Endothelial cell of umbilical vein (primary cell): ENCODE measurements around the gene YIPF3. TPM values are rescaled to one million over a fixed set of nuclear protein-coding genes. Genes with fewer than 3 reads are reported as not detected.

Experiments used
- BruUV-seq: library from RNA; stranded (reverse); fragments of 400-500 nt; replicated peaks from 2 replicates; lab custom pipeline; 2021; lab: Mats Ljungman, UMichigan
- CTCF ChIA-PET: fragments of 300-600, 350-600 bp; sonication (Branson Sonifier 250); formaldehyde crosslinking; loops from one replicate; lab custom pipeline; 2021; ENCODE audit warnings: antibody characterized with exemption, inconsistent platforms; lab: Charles Lee
- POLR2A ChIA-PET: fragments of 300-600, 350-600 bp; sonication (Branson Sonifier 250); formaldehyde crosslinking; loops from one replicate; lab custom pipeline; 2021; ENCODE audit warnings: antibody characterized with exemption, inconsistent platforms; lab: Charles Lee
- DNase-seq: peaks from one replicate; pipeline ENCODE4 v3.0.0-alpha.2; 2011; ENCODE audit warnings: low read depth, low spot score
- FAIRE-seq: peaks from 2 replicates; lab custom pipeline; 2011; peaks lifted over from hg19 to GRCh38; lab: Jason Lieb, UNC
- H2AFZ ChIP-seq: 2 replicates; pipeline ENCODE4 v1.6.0; 2012; ENCODE audit warnings: low read depth, low read length, control low read depth, inconsistent platforms
- H3K27ac ChIP-seq: 2 replicates; pipeline ENCODE4 v1.5.1; 2011; ENCODE audit warnings: low read depth, mild to moderate bottlenecking, control low read depth, low read length, moderate library complexity; ENCODE audit not compliant: insufficient read depth
- H3K27me3 ChIP-seq, 2 experiments: 2 replicates each; pipeline versions ENCODE4 v1.6.0 to v1.6.1; 2011; ENCODE audit warnings: low read length in 2 of 2, mixed read lengths in 1 of 2; ENCODE audit not compliant: control insufficient read depth in 2 of 2, insufficient read depth in 2 of 2
- H3K36me3 ChIP-seq, 2 experiments: 2 replicates in 1 of 2; 3 replicates in 1 of 2; pipeline ENCODE4 v1.5.1; 2011; ENCODE audit warnings: low read length in 2 of 2, mild to moderate bottlenecking in 1 of 2, moderate library complexity in 1 of 2; ENCODE audit not compliant: control insufficient read depth in 2 of 2, insufficient read depth in 2 of 2; ENCODE audit errors: extremely low read depth in 1 of 2
- H3K4me1 ChIP-seq: 3 replicates; pipeline ENCODE4 v1.5.1; 2011; ENCODE audit warnings: mild to moderate bottlenecking, low read length; ENCODE audit not compliant: control insufficient read depth, insufficient read depth; ENCODE audit errors: extremely low read depth
- H3K4me2 ChIP-seq: 2 replicates; pipeline ENCODE4 v1.6.1; 2011; ENCODE audit warnings: low read length, control low read depth, mixed read lengths; ENCODE audit not compliant: insufficient read depth
- H3K4me3 ChIP-seq, 3 experiments: fragments of 200-600 bp in 1 of 3; sonication (generic), shearing (Covaris generic) in 1 of 3; replicated peaks in 1 of 3; 2 replicates each; pipeline ENCODE4 v1.5.1; 2011 to 2016; ENCODE audit warnings: control low read depth in 3 of 3, low read length in 3 of 3, mild to moderate bottlenecking in 2 of 3, inconsistent platforms in 1 of 3, low read depth in 1 of 3, moderate library complexity in 1 of 3; ENCODE audit not compliant: insufficient read depth in 1 of 3
- H3K79me2 ChIP-seq: 2 replicates; pipeline ENCODE4 v1.6.0; 2012; ENCODE audit warnings: low read length, inconsistent platforms; ENCODE audit not compliant: control insufficient read depth, insufficient read depth
- H3K9ac ChIP-seq: replicated peaks from 2 replicates; pipeline ENCODE3; 2011; ENCODE audit warnings: low read length, control low read depth; ENCODE audit not compliant: insufficient read depth; ENCODE audit errors: extremely low read depth
- H3K9me1 ChIP-seq: replicated peaks from 3 replicates; pipeline ENCODE4 v1.6.0; 2011; ENCODE audit warnings: mild to moderate bottlenecking, low read length; ENCODE audit not compliant: control insufficient read depth, insufficient read depth; ENCODE audit errors: extremely low read depth
- H3K9me3 ChIP-seq: replicated peaks from 2 replicates; pipeline ENCODE4 v1.5.1; 2012; ENCODE audit warnings: low read length, inconsistent platforms; ENCODE audit not compliant: control insufficient read depth, insufficient read depth
- H4K20me1 ChIP-seq: replicated peaks from 2 replicates; pipeline ENCODE3; 2011; ENCODE audit warnings: mild to moderate bottlenecking, low read length; ENCODE audit not compliant: control insufficient read depth, insufficient read depth; ENCODE audit errors: extremely low read depth
- EZH2 ChIP-seq: IDR thresholded peaks from 2 replicates; pipeline ENCODE4 v1.6.1; 2012; ENCODE audit warnings: borderline replicate concordance, low read depth, mild to moderate bottlenecking, moderate library complexity, low read length, inconsistent platforms; ENCODE audit not compliant: severe bottlenecking
- FOS ChIP-seq: IDR thresholded peaks from 2 replicates; pipeline ENCODE4 v1.6.1; 2011; ENCODE audit warnings: mild to moderate bottlenecking, low read length, moderate library complexity, borderline replicate concordance; ENCODE audit not compliant: insufficient read depth
- GATA2 ChIP-seq: IDR thresholded peaks from 2 replicates; pipeline ENCODE4 v1.7.0; 2011; ENCODE audit warnings: low read depth, mild to moderate bottlenecking, moderate library complexity, mixed read lengths, low read length; ENCODE audit not compliant: insufficient read length, insufficient read depth
- JUN ChIP-seq: IDR thresholded peaks from 2 replicates; pipeline ENCODE4 v1.6.1; 2011; ENCODE audit warnings: borderline replicate concordance, low read depth; ENCODE audit not compliant: insufficient read length, insufficient read depth
- MYC ChIP-seq: IDR thresholded peaks from one replicate; pipeline ENCODE4 v1.6.1; 2011; ENCODE audit warnings: mild to moderate bottlenecking, low read depth, low read length
- POLR2A ChIP-seq: IDR thresholded peaks from 2 replicates; pipeline ENCODE4 v1.6.1; 2012; ENCODE audit warnings: low read depth, mild to moderate bottlenecking, control low read depth, low read length
- POLR2AphosphoS5 ChIP-seq: IDR thresholded peaks from 2 replicates; pipeline ENCODE4 v1.6.1; 2012; ENCODE audit warnings: low read depth, mild to moderate bottlenecking, control low read depth, low read length, moderate library complexity; ENCODE audit not compliant: insufficient read depth
- dilution Hi-C: fragments of 300-500 bp; cut with MboI; formaldehyde crosslinking; loops from one replicate; pipeline ENCODE4 v1.15.0; 2019; ENCODE audit warnings: low sequenced_read_pairs; ENCODE audit not compliant: extremely low pct_ligation_motif_present
- intact Hi-C: fragments of 100-400 bp; cut with micrococcal nuclease; formaldehyde crosslinking; loops from one replicate; pipeline ENCODE4 v1.10.0; 2022
- polyA plus RNA-seq, 4 experiments: library from polyadenylated mRNA; depleted of rRNA in 3 of 4; stranded (reverse) in 3 of 4; unstranded in 1 of 4; fragments of >200 nt; gene quantifications; 2 replicates each; pipeline versions ENCODE4 v1.2.1 to v1.2.3, GENCODE V29; 2011 to 2012; ENCODE audit warnings: missing spikeins in 1 of 4
- total RNA-seq: library from RNA; stranded (reverse); gene quantifications from 2 replicates; pipeline ENCODE4 v1.2.3, GENCODE V29; 2021
- TF ChIP-seq, protein P1 (sequence below): IDR thresholded peaks from 2 replicates; pipeline ENCODE4 v1.6.1; 2011; ENCODE audit not compliant: insufficient read depth, insufficient read length
- TF ChIP-seq, protein P2 (sequence below), 2 donors: IDR thresholded peaks; 1 replicate in 1 of 2; 2 replicates in 1 of 2; pipeline ENCODE4 v1.5.1; 2011; ENCODE audit warnings: low read length in 2 of 2, mild to moderate bottlenecking in 2 of 2, moderate library complexity in 2 of 2, control low read depth in 1 of 2, inconsistent platforms in 1 of 2, low read depth in 1 of 2; ENCODE audit not compliant: insufficient read depth in 1 of 2; ENCODE audit errors: extremely low read depth in 1 of 2

Gene YIPF3
- total and polyA plus RNA-seq, 2 donors (not counting 3 experiments of a cell fraction or from before 2014, with no cell fraction given): 119 to 470 TPM

- Histone ChIP-seq H3K4me3 (peak overlapping the region; percentile 82 to 96 (median 91)), H3K9me3 (no peaks in the 10 kb centered on the region), H3K9ac (peak overlapping the region; percentile 86), H3K4me2 (peak overlapping the region; percentile 95), H3K36me3 (no peaks in the 10 kb centered on the region), H2AFZ (peak overlapping the region; percentile 68), H3K79me2 (peaks cover 16% of the 10 kb centered on the region), H3K9me1 (no peaks in the 10 kb centered on the region), H4K20me1 (no peaks in the 10 kb centered on the region), H3K4me1 (peaks cover 9% of the 10 kb centered on the region), H3K27ac (peak overlapping the region; percentile 58), H3K27me3 (no peaks in the 10 kb centered on the region)
- BruUV-seq: no TSS peak
- intact Hi-C loops (no loop called here), dilution Hi-C loops (no loop called here)
- no peak for TF ChIP-seq FOS
- TF ChIP-seq EZH2: no peak
- TF ChIP-seq, protein P1, sequence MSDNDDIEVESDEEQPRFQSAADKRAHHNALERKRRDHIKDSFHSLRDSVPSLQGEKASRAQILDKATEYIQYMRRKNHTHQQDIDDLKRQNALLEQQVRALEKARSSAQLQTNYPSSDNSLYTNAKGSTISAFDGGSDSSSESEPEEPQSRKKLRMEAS: no peak
- TF ChIP-seq POLR2AphosphoS5: no peak
- no peak for TF ChIP-seq MYC
- TF ChIP-seq, protein P2, sequence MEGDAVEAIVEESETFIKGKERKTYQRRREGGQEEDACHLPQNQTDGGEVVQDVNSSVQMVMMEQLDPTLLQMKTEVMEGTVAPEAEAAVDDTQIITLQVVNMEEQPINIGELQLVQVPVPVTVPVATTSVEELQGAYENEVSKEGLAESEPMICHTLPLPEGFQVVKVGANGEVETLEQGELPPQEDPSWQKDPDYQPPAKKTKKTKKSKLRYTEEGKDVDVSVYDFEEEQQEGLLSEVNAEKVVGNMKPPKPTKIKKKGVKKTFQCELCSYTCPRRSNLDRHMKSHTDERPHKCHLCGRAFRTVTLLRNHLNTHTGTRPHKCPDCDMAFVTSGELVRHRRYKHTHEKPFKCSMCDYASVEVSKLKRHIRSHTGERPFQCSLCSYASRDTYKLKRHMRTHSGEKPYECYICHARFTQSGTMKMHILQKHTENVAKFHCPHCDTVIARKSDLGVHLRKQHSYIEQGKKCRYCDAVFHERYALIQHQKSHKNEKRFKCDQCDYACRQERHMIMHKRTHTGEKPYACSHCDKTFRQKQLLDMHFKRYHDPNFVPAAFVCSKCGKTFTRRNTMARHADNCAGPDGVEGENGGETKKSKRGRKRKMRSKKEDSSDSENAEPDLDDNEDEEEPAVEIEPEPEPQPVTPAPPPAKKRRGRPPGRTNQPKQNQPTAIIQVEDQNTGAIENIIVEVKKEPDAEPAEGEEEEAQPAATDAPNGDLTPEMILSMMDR (IDR thresholded peaks at IDR 0.05; ENCODE audit: extremely low read depth in 1 of 2, insufficient read depth in 1 of 2, low read depth in 1 of 2, low read length in 2 of 2): no peak
- TF ChIP-seq JUN: no peak
- TF ChIP-seq POLR2A: no peak
- TF ChIP-seq GATA2: no peak
- no peak for DNase-seq
- ChIA-PET CTCF (interaction anchor here (0.8 to 1.6 kb wide), 5 partner anchors 10 to 231 kb away, joined by 3 to 9 read pairs (median 4); no protein-coding TSS in a partner anchor), POLR2A (interaction anchor here (1.0 kb wide), 1 partner anchor 14 kb away, joined by 4 read pairs; no protein-coding TSS in a partner anchor)
- peak; percentile 74 for FAIRE-seq
These were observed 38.7 kb downstream of the YIPF3 start for GRCh38 chr6:43478008-43478372.
